ENCODE measurements around the gene C1GALT1C1L. TPM values are rescaled to one million over a fixed set of nuclear protein-coding genes. Genes with fewer than 3 reads are reported as not detected.

The C1GALT1C1L gene
- polyA plus RNA-seq, 1 donor from 2014 or later = not detected

- H4K20me1 ChIP-seq (ENCODE audit: insufficient read depth) = no peaks in the 10 kb centered on the region
- peaks cover under 1% of the 10 kb centered on the region for H3K27me3 ChIP-seq (ENCODE audit: insufficient read depth, low read depth, low read length)
- H3K4me2 ChIP-seq (ENCODE audit: low read length) = no peak overlapping the region
- no peak overlapping the region for H3K27ac ChIP-seq (ENCODE audit: low read length)
- no peak overlapping the region for H3K4me3 ChIP-seq (ENCODE audit: low read length)
- no peak overlapping the region for H2AFZ ChIP-seq (ENCODE audit: low read depth, low read length)
- no peaks in the 10 kb centered on the region for H3K79me2 ChIP-seq (replicated peaks; ENCODE audit: insufficient read depth, low read length)
- no peak overlapping the region for H3K9ac ChIP-seq (ENCODE audit: low read length)
- no peaks in the 10 kb centered on the region for H3F3A ChIP-seq (ENCODE audit: insufficient read depth, low read length, poor library complexity, severe bottlenecking)
- no peaks in the 10 kb centered on the region for H3K36me3 ChIP-seq (ENCODE audit: insufficient read depth, low read length)
- TF ChIP-seq EP300 (conservative IDR thresholded peaks at IDR 0.05; ENCODE audit: poor library complexity, severe bottlenecking) = no peak
- TF ChIP-seq SMC3 (conservative IDR thresholded peaks at IDR 0.05; ENCODE audit: poor library complexity) = no peak
- no peak for TF ChIP-seq EZH2 (IDR thresholded peaks at IDR 0.05; ENCODE audit: borderline replicate concordance, insufficient read depth, low read length, poor library complexity, severe bottlenecking)
- no peak for TF ChIP-seq CTCF (IDR thresholded peaks at IDR 0.05; ENCODE audit: poor library complexity, severe bottlenecking)
- TF ChIP-seq TAF1 (IDR thresholded peaks at IDR 0.05; ENCODE audit: low read depth) = no peak
- TF ChIP-seq MXI1 (conservative IDR thresholded peaks at IDR 0.05; ENCODE audit: poor library complexity, severe bottlenecking) = no peak
- TF ChIP-seq POLR2AphosphoS5 (IDR thresholded peaks at IDR 0.05) = no peak
- no peak for TF ChIP-seq RAD21 (conservative IDR thresholded peaks at IDR 0.05)
- no peak for TF ChIP-seq REST (IDR thresholded peaks at IDR 0.05; ENCODE audit: borderline replicate concordance)
- H3K9me3 ChIP-seq (ENCODE audit: low read length) = no peaks in the 10 kb centered on the region
- H3K9me2 ChIP-seq (ENCODE audit: insufficient read depth, low read length) = no peaks in the 10 kb centered on the region
Observed at GRCh38 chr2:43643680-43644079, 32.5 kb downstream of the C1GALT1C1L start.

- no peak overlapping the region for H3K27ac ChIP-seq (ENCODE audit: low read length)
- H3K9ac ChIP-seq (ENCODE audit: low read length) = no peak overlapping the region
- H3K9me2 ChIP-seq (ENCODE audit: insufficient read depth, low read length) = no peaks in the 10 kb centered on the region
- no peaks in the 10 kb centered on the region for H3F3A ChIP-seq (ENCODE audit: insufficient read depth, low read length, poor library complexity, severe bottlenecking)
- H4K20me1 ChIP-seq (ENCODE audit: insufficient read depth) = no peaks in the 10 kb centered on the region
- peaks cover 13% of the 10 kb centered on the region for H3K27me3 ChIP-seq (ENCODE audit: insufficient read depth, low read depth, low read length)
- no peak overlapping the region for H3K4me2 ChIP-seq (ENCODE audit: low read length)
- no peaks in the 10 kb centered on the region for H3K36me3 ChIP-seq (ENCODE audit: insufficient read depth, low read length)
- no peak overlapping the region for H2AFZ ChIP-seq (ENCODE audit: low read depth, low read length)
- TF ChIP-seq EP300 (conservative IDR thresholded peaks at IDR 0.05; ENCODE audit: poor library complexity, severe bottlenecking) (no peak), EZH2 (IDR thresholded peaks at IDR 0.05; ENCODE audit: borderline replicate concordance, insufficient read depth, low read length, poor library complexity, severe bottlenecking) (no peak), RAD21 (conservative IDR thresholded peaks at IDR 0.05) (no peak), TAF1 (IDR thresholded peaks at IDR 0.05; ENCODE audit: low read depth) (no peak), SMC3 (conservative IDR thresholded peaks at IDR 0.05; ENCODE audit: poor library complexity) (no peak), MXI1 (conservative IDR thresholded peaks at IDR 0.05; ENCODE audit: poor library complexity, severe bottlenecking) (no peak), REST (IDR thresholded peaks at IDR 0.05; ENCODE audit: borderline replicate concordance) (no peak), POLR2AphosphoS5 (IDR thresholded peaks at IDR 0.05) (no peak), CTCF (IDR thresholded peaks at IDR 0.05; ENCODE audit: poor library complexity, severe bottlenecking) (no peak)
- H3K79me2 ChIP-seq (replicated peaks; ENCODE audit: insufficient read depth, low read length) = no peaks in the 10 kb centered on the region
- no peak overlapping the region for H3K4me3 ChIP-seq (ENCODE audit: low read length)
- no peaks in the 10 kb centered on the region for H3K9me3 ChIP-seq (ENCODE audit: low read length)
Observed at GRCh38 chr2:43642363-43642762, 33.9 kb downstream of the C1GALT1C1L start.
